Neural progenitor cell (in vitro differentiated cells): ENCODE measurements around the gene PRRX2. TPM values are rescaled to one million over a fixed set of nuclear protein-coding genes. Genes with fewer than 3 reads are reported as not detected.

ENCODE experiments used
- DNase-seq: peaks from one replicate; pipeline ENCODE4 v3.0.0-alpha.2; 2016; ENCODE audit warnings: low spot score
- H2AFZ ChIP-seq: fragments of 200-600 bp; sonication (generic); replicated peaks from 2 replicates; pipeline ENCODE4 v1.6.1; 2016; ENCODE audit warnings: antibody characterized with exemption
- H3F3A ChIP-seq: fragments of 200-600 bp; sonication (generic); 2 replicates; pipeline ENCODE4 v1.6.1; 2016; ENCODE audit warnings: antibody characterized with exemption, low read depth
- H3K27ac ChIP-seq: fragments of 200-600 bp; sonication (generic); 2 replicates; pipeline ENCODE4 v1.5.1; 2016; ENCODE audit warnings: mild to moderate bottlenecking
- H3K27me3 ChIP-seq: fragments of 200-600 bp; sonication (generic); 2 replicates; pipeline ENCODE4 v1.6.1; 2016; ENCODE audit warnings: mild to moderate bottlenecking, moderate library complexity
- H3K36me3 ChIP-seq: fragments of 200-600 bp; sonication (generic); 2 replicates; pipeline ENCODE4 v1.5.1; 2016
- H3K4me1 ChIP-seq: fragments of 200-600 bp; sonication (generic); 2 replicates; pipeline ENCODE4 v1.6.1; 2016; ENCODE audit warnings: mixed run types
- H3K4me2 ChIP-seq: fragments of 200-600 bp; sonication (generic); 2 replicates; pipeline ENCODE4 v1.6.1; 2016
- H3K4me3 ChIP-seq: fragments of 200-600 bp; sonication (generic); 2 replicates; pipeline ENCODE4 v1.5.1; 2016
- H3K79me2 ChIP-seq: fragments of 200-600 bp; sonication (generic); 2 replicates; pipeline ENCODE4 v1.6.1; 2016; ENCODE audit warnings: low read depth
- H3K9ac ChIP-seq: fragments of 200-600 bp; sonication (generic); 2 replicates; pipeline ENCODE4 v1.6.1; 2016
- H3K9me3 ChIP-seq: fragments of 200-600 bp; sonication (generic); 2 replicates; pipeline ENCODE4 v1.5.1; 2016; ENCODE audit warnings: low read depth
- H4K20me1 ChIP-seq: fragments of 200-600 bp; sonication (generic); 2 replicates; pipeline ENCODE4 v1.6.1; 2016; ENCODE audit warnings: low read depth
- H3K27ac Mint-ChIP-seq: 3 replicates; pipeline ENCODE4 v1.8.0; 2021; ENCODE audit warnings: mixed read lengths
- H3K27me3 Mint-ChIP-seq: 2 replicates; pipeline ENCODE4 v1.8.0; 2022; ENCODE audit warnings: low read depth, mild to moderate bottlenecking, inconsistent platforms, moderate library complexity, mixed read lengths; ENCODE audit not compliant: insufficient read depth
- H3K36me3 Mint-ChIP-seq: 3 replicates; pipeline ENCODE4 v1.8.0; 2021; ENCODE audit warnings: mixed read lengths
- H3K4me1 Mint-ChIP-seq: 3 replicates; pipeline ENCODE4 v1.8.0; 2021; ENCODE audit warnings: mixed read lengths
- H3K4me3 Mint-ChIP-seq: 3 replicates; pipeline ENCODE4 v1.8.0; 2021; ENCODE audit warnings: mild to moderate bottlenecking, moderate library complexity, mixed read lengths
- H3K9me3 Mint-ChIP-seq: 3 replicates; pipeline ENCODE4 v1.8.0; 2020; ENCODE audit warnings: mixed read lengths
- EZH2 ChIP-seq: fragments of 200-600 bp; sonication (generic); IDR thresholded peaks from 2 replicates; pipeline ENCODE4 v1.6.1; 2017; ENCODE audit warnings: antibody characterized with exemption, mild to moderate bottlenecking, moderate library complexity
- EZH2phosphoT487 ChIP-seq: fragments of 200-600 bp; sonication (generic); IDR thresholded peaks from 2 replicates; pipeline ENCODE4 v1.6.1; 2017; ENCODE audit warnings: antibody characterized with exemption
- total RNA-seq: library from RNA; depleted of rRNA; stranded (reverse); fragments of >200 nt; gene quantifications from 2 replicates; pipeline ENCODE4 v1.2.3, GENCODE V29; 2015; ENCODE audit warnings: low replicate concordance
- TF ChIP-seq, protein P1 (sequence below): fragments of 200-600 bp; sonication (generic); IDR thresholded peaks from 2 replicates; pipeline ENCODE4 v1.5.1; 2017; ENCODE audit warnings: antibody characterized with exemption, mild to moderate bottlenecking

Gene PRRX2
- total RNA-seq, 1 donor from 2014 or later, result 1.5 TPM

- Histone ChIP-seq H3F3A (peaks cover 23% of the 10 kb centered on the region), H2AFZ (no peak overlapping the region), H3K4me3 (no peak overlapping the region), H3K27ac (no peak overlapping the region), H3K27me3 (no peaks in the 10 kb centered on the region), H3K4me1 (peaks cover 9% of the 10 kb centered on the region), H3K9ac (no peak overlapping the region), H3K4me2 (no peak overlapping the region), H3K9me3 (no peaks in the 10 kb centered on the region), H3K36me3 (no peaks in the 10 kb centered on the region), H4K20me1 (peaks cover 29% of the 10 kb centered on the region), H3K79me2 (peaks cover 22% of the 10 kb centered on the region)
- peak overlapping the region; percentile 85 for H3K4me3 Mint-ChIP-seq
- TF ChIP-seq EZH2phosphoT487 (no peak), EZH2 (no peak)
- TF ChIP-seq, protein P1, sequence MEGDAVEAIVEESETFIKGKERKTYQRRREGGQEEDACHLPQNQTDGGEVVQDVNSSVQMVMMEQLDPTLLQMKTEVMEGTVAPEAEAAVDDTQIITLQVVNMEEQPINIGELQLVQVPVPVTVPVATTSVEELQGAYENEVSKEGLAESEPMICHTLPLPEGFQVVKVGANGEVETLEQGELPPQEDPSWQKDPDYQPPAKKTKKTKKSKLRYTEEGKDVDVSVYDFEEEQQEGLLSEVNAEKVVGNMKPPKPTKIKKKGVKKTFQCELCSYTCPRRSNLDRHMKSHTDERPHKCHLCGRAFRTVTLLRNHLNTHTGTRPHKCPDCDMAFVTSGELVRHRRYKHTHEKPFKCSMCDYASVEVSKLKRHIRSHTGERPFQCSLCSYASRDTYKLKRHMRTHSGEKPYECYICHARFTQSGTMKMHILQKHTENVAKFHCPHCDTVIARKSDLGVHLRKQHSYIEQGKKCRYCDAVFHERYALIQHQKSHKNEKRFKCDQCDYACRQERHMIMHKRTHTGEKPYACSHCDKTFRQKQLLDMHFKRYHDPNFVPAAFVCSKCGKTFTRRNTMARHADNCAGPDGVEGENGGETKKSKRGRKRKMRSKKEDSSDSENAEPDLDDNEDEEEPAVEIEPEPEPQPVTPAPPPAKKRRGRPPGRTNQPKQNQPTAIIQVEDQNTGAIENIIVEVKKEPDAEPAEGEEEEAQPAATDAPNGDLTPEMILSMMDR, result no peak
- peaks cover 11% of the 10 kb centered on the region for H3K36me3 Mint-ChIP-seq
- no peak overlapping the region for H3K27ac Mint-ChIP-seq
- peaks cover 15% of the 10 kb centered on the region for H3K4me1 Mint-ChIP-seq
- no peaks in the 10 kb centered on the region for H3K9me3 Mint-ChIP-seq
- no peak for DNase-seq
- H3K27me3 Mint-ChIP-seq, result peaks cover 6% of the 10 kb centered on the region
Observed at GRCh38 chr9:129639756-129640085, 25.7 kb upstream of the PRRX2 start.

DNA sequence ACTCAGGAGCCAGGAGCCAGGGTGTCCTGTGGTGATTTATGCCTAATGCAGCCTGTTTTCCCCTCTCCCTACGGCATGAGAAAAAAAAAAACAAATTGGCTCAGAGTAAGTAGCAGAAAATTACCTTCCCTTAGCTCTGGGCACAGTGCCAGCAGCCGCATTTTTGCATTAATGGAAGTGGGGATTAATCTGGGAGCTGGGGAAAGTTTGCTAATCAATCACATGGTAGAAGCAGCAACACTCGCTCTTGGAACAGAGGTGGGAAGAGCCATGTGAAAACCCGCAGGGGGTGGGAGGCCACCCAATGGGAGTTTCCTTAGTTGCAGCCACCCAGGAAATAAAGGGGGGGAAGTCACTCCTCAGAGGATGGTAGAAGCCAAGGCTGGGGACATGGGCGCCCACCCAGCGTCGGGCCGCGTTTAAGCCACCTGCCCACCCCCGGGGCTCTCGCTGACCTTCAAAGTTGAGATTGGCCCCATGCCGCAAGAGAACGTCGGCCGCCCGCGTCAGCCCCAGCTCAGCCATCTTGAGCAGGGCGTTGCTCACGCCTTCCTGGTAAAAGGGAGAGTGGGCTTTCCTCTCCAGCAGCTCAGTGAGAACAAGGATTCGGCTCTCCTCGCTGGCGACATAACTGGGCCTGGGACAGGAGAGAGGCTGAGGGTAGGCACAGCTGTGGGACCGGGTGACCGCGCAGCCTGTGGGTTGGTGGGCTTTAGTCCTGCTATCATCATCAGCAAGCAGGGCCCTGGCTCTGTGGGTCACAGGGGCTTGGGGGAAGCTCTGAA is 25.2 kb upstream of the PRRX2 start:
- no peak overlapping the region for H3K27ac ChIP-seq
- H3K27ac Mint-ChIP-seq, result no peak overlapping the region
- H3K36me3 ChIP-seq, result no peaks in the 10 kb centered on the region
- no peak overlapping the region for H3K9ac ChIP-seq
- peak overlapping the region; percentile 96 for H3K4me3 ChIP-seq
- TF ChIP-seq, protein P1, result no peak
- TF ChIP-seq EZH2phosphoT487, result no peak
- TF ChIP-seq EZH2, result no peak
- H3K27me3 Mint-ChIP-seq, result peaks cover 6% of the 10 kb centered on the region
- no peaks in the 10 kb centered on the region for H3K9me3 Mint-ChIP-seq
- no peak overlapping the region for H2AFZ ChIP-seq
- peaks cover 8% of the 10 kb centered on the region for H3K36me3 Mint-ChIP-seq
- no peaks in the 10 kb centered on the region for H3K27me3 ChIP-seq
- peaks cover 9% of the 10 kb centered on the region for H3K4me1 ChIP-seq
- peak overlapping the region; percentile 95 for H3K4me2 ChIP-seq
- peaks cover 23% of the 10 kb centered on the region for H4K20me1 ChIP-seq
- peaks cover 23% of the 10 kb centered on the region for H3F3A ChIP-seq
- H3K4me3 Mint-ChIP-seq, result peak overlapping the region; percentile 85
- peaks cover 15% of the 10 kb centered on the region for H3K4me1 Mint-ChIP-seq
- no peak for DNase-seq
- H3K79me2 ChIP-seq, result peaks cover 22% of the 10 kb centered on the region
- no peaks in the 10 kb centered on the region for H3K9me3 ChIP-seq

DNA sequence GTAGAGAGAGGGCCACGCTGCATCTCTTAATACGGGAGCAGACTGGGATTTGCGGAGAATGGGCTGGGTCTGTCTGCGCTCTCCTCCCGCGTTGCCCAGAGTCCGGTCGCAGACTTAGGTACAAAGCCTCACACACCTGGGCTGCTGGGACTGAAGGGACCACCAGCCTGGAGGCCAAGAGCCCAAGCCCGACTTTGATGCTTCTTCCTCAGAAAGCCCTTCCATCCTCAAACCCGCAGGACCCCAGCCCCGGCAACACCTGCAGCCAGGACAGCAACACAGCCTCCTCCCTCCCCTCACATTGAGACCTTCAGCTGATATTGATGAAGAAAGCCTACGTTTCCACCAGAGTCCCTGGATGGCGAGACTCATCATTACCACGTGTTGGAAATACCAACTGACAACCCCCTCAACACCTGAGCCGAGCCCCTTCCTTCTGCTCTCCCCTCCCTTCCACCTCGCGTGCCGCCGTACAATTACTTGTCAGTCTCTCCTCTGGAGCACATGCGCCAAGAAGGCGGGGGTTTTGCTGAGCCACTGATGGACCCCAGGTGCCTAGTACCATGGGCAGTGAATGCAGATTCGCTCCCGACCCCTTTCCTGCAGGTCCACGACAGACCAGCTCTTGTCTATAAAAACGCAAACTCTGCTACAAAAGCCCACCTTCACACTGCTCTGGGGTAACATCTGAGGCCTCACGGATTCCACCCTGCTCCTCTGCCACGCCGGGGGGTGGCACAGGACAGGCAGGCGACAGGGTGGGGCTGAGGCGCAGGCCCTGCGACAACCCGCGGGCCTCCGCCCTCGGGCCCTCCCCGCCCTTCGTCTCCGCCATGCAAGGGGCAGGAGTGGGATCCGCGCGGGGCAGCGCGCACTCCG is 24.3 kb upstream of the PRRX2 start:
- H3K9me3 Mint-ChIP-seq, result no peaks in the 10 kb centered on the region
- peaks cover 9% of the 10 kb centered on the region for H3K4me1 ChIP-seq
- H3K27me3 Mint-ChIP-seq, result peaks cover 6% of the 10 kb centered on the region
- H3K4me1 Mint-ChIP-seq, result peaks cover 15% of the 10 kb centered on the region
- peaks cover 7% of the 10 kb centered on the region for H3K36me3 Mint-ChIP-seq
- H3K4me3 ChIP-seq, result peak overlapping the region; percentile 96
- H3K79me2 ChIP-seq, result peaks cover 22% of the 10 kb centered on the region
- H4K20me1 ChIP-seq, result peaks cover 18% of the 10 kb centered on the region
- no peaks in the 10 kb centered on the region for H3K9me3 ChIP-seq
- H3K27ac Mint-ChIP-seq, result peak overlapping the region; percentile 85
- peaks cover 23% of the 10 kb centered on the region for H3F3A ChIP-seq
- DNase-seq, result no peak
- H3K27ac ChIP-seq, result no peak overlapping the region
- H3K36me3 ChIP-seq, result no peaks in the 10 kb centered on the region
- H2AFZ ChIP-seq, result no peak overlapping the region
- TF ChIP-seq EZH2, result no peak
- TF ChIP-seq EZH2phosphoT487, result no peak
- TF ChIP-seq, protein P1, result no peak
- H3K27me3 ChIP-seq, result no peaks in the 10 kb centered on the region
- H3K9ac ChIP-seq, result peak overlapping the region; percentile 98
- peak overlapping the region; percentile 85 for H3K4me3 Mint-ChIP-seq
- peak overlapping the region; percentile 95 for H3K4me2 ChIP-seq
